GM21825 (cell line): ENCODE data around the gene SPG11.

Source experiments
- ATAC-seq: cut with Tn5 transposase; IDR thresholded peaks from one replicate; pipeline ENCODE4 v1.9.1; 2021; ENCODE audit warnings: mild to moderate bottlenecking, moderate library complexity; ENCODE audit not compliant: unreplicated experiment

SPG11 gene

GRCh38 chr15:44529864-44530604, 133.4 kb downstream of the SPG11 start:
- no peak for ATAC-seq

GRCh38 chr15:44527241-44527640, 136.2 kb downstream of the SPG11 start:
- no peak for ATAC-seq

GRCh38 chr15:44525018-44525417, 138.4 kb downstream of the SPG11 start:
- no peak for ATAC-seq

GRCh38 chr15:44519537-44519936, 143.9 kb downstream of the SPG11 start:
- ATAC-seq, result no peak

GRCh38 chr15:44516436-44516835, 147.0 kb downstream of the SPG11 start:
- ATAC-seq, result no peak
